Measurements from ENCODE around the gene IGF1.

The IGF1 gene

GRCh38 chr12:102425109-102426039 is 55.0 kb downstream of the IGF1 start:
- no peak for DNase-seq

- DNase-seq, result no peak
Observed at GRCh38 chr12:102423462-102423861, 56.9 kb downstream of the IGF1 start.

- DNase-seq, result no peak
Observed at GRCh38 chr12:102421802-102422583, 58.4 kb downstream of the IGF1 start.

- no peak for DNase-seq
Observed at GRCh38 chr12:102419094-102419764, 61.1 kb downstream of the IGF1 start.

- no peak for DNase-seq
Observed at GRCh38 chr12:102417055-102417454, 63.3 kb downstream of the IGF1 start.

- no peak for DNase-seq
Observed at GRCh38 chr12:102415515-102415914, 64.8 kb downstream of the IGF1 start.

DNA sequence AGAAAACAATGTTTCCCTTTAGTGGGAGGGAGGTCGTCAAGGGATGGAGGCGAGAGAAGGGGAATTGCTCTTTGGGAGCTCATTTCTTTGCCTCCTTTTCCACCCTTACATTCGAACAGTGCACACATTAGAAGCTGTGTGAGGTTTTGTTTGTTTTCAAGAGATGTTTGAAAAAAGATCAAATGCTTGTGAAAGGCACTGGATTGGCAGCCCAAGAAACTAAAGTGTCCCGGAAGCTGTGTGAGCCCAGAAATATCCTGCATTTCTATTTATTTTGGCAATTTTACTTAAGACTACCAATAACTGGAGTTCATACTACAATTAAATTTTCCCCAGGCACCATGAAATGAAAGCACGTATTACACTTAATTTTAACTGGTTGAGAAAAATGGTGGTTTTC is 67.0 kb downstream of the IGF1 start:
- no peak for DNase-seq

- DNase-seq, result no peak
Observed at GRCh38 chr12:102410511-102410910, 69.9 kb downstream of the IGF1 start.

- DNase-seq, result no peak
Observed at GRCh38 chr12:102408487-102409297, 71.7 kb downstream of the IGF1 start.

DNA sequence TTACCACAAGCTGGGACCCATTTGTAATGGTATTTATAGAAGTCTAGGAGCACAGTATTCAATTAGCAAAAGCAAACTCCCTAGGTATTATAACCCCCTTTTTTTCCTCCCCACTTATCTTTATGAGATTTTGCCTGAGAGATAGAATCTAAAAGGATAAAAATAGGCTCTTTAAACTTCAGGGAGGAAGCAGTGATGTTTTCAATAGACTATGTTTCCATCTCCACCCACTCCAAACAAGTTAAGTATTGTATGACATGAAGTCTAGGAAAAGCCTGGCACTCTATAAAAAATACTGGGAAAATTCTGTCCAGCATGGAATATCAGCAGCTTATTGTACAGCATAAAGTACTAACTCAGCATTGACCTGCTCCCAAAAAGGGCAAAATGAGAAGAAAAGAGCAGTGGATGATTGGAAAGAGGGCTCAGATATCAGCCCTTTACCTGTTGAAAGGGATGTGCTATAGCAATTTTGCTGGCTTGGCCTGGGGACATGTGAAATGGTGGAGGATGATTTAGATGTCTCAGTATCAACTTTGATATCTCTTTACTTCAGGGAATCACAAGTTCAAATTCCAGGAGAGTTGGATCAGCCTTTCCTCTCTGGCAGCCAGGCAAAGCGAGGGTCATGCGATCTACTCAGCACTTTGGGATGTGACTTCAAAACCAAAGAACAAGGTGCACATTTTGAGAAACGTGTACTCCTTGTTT is 72.4 kb downstream of the IGF1 start:
- DNase-seq, result no peak

DNA sequence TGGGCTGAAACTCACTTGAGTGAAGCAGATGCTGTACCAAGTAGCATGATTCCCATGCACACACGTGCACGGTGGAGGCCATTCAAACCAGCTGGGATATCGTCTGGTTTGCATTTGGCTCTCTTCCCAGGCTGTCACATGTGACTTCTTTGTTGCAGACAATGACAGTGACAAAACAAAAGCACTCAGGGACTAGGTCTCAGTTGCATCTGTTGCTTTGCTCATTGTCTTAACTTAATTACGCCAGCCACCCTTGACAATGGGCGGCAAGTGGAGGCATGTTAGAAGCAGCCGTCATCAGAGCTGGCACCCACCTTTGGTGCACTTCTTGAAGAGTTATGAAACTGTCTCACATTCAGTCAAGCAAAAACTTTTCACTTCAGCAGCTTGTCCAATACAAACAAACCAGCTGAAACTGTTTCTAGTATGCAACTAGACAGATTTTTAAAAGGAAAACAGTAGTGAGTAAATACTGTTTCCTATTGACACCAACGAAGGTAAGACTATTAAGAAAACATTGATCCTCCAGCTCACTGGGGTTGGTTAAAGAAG is 74.3 kb downstream of the IGF1 start:
- no peak for DNase-seq

GRCh38 chr12:102401087-102401486 is 79.3 kb downstream of the IGF1 start:
- no peak for DNase-seq

DNA sequence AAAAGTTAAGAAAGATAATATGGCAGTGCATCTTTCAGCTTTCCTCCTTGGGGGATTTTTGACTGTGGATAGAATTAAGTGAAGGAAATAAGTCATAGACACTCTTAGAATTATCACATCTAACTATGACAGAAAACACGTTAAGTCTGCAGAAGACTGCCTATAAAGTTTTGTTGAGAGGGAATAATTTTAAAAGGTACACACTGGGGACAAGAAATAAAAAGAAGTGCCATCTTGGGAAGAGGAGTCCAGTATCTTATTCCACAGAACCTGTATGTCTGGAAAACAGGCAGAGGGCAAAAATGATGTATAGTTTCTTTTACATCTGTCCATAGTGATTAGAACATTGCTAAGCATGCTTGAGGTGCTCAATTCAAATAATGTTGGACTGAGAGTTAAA is 80.7 kb downstream of the IGF1 start:
- no peak for DNase-seq

DNA sequence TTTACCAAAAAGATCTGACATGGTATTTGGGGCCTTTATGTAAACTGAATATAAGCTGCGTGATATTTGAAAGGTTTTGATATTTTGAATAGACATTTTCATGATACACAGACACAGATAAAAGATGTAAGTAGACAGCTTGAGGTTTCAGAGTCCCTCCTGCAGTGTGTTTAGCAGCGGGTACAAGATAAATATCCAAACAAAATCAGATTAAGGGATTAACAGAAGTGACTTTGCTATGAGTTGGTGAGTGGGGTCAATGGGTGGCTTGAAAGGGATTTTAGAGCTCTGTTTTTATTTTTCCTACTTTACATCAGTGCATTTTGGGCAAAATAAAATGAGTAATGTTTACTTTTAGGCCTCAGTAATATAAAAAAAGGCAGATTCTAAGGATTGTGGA is 84.1 kb downstream of the IGF1 start:
- no peak for DNase-seq

DNA sequence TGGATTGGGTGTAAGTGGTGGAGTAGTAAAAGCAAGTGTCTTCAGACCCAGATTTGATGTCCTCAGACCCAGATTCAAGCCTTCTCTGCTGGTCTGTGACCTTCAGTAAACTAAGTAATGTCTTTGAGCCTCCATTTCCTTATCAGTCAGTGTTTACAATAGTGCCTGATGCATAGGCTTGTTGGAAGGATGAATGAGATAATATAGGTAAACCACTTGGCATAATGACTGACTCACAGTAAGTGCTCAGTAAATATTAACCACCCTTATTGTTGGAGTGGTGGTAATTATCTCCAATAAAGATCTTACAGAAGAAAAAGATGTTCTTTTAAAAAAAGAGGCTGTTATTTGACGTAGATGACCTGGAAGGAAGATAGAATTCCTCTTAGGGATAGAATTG is 86.2 kb downstream of the IGF1 start:
- DNase-seq, result no peak

- no peak for DNase-seq
Observed at GRCh38 chr12:102390068-102390467, 90.3 kb downstream of the IGF1 start.

- DNase-seq, result no peak
Observed at GRCh38 chr12:102388469-102388868, 91.9 kb downstream of the IGF1 start.

GRCh38 chr12:102385343-102385742 is 95.0 kb downstream of the IGF1 start:
- no peak for DNase-seq

DNA sequence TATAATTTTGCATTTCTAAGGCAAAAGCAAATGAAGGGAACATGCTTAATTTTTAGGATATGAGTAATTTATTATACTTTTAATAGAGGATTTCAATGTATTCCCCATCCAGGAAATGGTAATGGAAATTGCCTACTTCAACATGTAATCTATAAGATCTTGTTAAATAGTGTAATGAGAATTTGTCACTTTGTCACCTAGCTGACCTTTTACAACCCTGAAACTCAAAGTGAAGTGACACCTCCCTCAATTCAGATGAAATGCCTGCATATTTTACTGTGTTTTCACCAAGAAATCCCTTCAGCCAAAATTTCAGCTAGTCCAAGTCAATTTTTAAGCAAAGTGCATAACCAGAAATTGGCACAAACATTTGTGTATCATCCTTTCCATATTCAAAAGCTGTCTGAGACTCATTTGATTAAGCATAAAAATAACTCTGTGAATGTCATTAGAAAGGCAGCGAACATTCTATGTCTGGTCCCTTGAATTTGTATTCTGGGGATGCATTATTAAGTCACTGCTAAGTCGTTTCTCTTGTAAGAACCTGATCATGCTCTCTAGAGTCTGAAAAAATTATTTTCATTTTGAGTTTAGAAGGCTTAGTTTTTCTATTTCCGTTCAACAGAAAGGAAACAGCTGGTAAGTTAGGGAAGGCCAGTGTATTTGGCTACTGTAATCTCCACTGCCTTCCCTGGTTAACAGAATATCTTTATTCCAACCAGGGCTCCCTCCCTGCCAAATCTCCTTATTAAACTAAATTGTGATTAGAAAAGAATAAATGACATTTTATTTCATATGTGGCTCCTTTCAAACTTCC is 100.8 kb downstream of the IGF1 start:
- no peak for DNase-seq

GRCh38 chr12:102376781-102377180 is 103.6 kb downstream of the IGF1 start:
- DNase-seq, result no peak

Measured in inflammatory macrophage treated with lipopolysaccharide for 1 hour (primary cell).